GM19193 (cell line): Measurements from ENCODE around the gene CXCL11.

Experiments used
- POLR2A ChIP-seq: IDR thresholded peaks from 4 replicates; pipeline ENCODE4 v1.6.1; 2011; ENCODE audit not compliant: insufficient read depth, insufficient read length; ENCODE audit errors: extremely low read depth

The CXCL11 gene

DNA sequence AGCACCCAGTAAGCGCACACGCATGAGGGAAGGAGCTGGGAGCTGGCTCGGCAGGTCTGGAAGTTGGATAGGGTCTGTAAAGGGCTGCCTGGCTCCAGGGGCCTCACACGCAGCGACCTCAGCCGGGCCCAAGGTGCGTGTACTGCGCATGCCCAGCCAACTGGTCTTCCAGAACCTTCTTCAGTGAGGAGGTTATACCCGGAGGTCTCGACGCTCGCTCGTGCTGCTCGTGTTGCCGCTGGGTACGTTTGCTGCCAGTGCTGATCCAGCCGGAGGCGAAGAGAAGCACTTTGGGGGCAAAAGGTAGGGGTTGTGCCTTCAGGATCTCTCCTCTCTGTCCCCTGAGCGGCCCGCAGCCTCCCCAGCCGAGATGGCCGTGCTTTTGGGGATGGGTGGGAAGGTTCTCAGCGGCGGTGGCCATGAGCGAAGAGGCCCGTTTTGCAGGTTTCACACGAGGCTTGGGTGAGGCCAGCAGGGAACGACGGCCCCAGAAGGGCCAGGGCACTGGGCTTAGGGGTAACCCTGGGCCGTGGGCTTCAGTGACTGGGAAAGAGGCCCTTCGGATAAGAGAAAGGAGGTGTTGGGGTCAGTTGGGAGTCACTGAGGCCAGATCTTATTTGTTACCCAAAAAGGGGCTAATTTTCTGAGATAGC is 24.7 kb downstream of the CXCL11 start:
- TF ChIP-seq POLR2A = no peak

DNA sequence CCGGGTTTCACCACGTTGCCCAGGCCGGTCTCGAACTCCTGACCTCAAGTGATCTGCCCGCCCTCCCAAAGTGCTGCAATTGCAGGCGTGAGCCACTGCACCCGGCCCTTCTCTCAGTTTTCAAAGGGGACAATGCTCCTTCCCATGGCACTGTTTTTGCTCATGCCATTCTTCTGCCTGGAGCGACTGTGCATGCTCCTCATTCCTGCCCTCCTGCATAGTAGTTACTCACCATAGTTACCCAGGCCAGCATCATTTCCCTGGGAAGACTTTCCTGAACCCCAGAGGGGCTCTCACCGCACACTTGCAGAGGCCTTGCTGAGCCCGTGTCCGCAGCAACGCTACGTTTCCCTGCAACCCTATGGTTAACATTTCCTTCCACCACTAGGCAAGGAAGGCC is 25.3 kb downstream of the CXCL11 start:
- TF ChIP-seq POLR2A = no peak

DNA sequence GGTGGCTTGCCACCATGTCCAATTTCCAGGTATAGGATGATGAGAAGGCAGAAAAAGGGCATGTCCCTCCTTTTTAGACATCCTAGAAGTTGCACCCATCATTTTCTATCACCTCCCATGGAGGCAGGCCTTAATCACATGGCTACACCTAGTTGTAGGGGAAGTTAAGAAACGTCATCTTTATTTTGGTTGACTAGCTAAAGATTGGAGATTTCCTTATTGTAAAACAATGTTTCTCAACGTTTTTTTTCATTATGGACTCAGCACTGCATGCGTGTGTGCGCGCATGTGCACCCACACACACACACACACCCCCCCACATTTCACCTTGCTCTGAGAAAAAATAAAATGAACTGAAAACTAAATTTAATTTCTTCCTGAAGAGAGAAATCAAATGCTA is 26.6 kb downstream of the CXCL11 start:
- TF ChIP-seq POLR2A = no peak

DNA sequence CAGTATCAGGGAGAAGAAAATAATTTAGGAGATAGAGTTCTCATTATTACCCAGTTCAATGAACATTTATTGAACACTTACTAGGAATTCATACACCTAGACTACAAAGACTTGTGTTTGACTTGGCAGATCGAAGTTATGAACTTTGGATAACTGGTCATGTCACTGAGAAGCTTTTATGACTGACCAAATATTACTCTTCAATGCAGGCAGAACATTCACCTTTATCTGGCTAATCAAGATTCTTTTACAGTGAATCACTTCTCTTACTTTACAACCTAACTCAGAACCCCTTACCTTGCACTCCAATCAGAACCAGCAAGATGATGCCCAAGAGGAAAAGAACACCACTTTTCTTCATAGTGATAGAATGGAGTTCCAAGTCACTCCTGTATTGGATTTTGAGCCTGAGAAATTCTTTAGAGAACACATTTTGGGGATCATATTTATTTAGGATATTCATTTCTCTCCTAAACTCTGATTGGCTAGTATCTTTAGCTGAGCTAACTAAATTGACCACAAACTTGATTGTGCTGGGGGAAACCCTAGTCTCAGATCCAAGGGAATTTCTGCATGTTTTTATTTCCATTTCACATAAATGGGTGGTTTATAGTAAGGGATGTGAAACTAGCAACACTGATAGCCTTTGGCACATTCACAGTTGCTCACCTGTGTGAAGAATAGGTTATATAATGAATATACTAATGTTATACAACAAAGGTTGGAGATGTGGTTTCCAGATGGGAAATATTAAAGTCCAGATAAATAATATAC is 28.6 kb downstream of the CXCL11 start, which contains the start of gene CXCL9:
TSS of gene CXCL9 (minus strand) at position 421 of the 774 bp plus-strand sequence. CDS start at position 361, 60 bp downstream.
- no peak for TF ChIP-seq POLR2A

DNA sequence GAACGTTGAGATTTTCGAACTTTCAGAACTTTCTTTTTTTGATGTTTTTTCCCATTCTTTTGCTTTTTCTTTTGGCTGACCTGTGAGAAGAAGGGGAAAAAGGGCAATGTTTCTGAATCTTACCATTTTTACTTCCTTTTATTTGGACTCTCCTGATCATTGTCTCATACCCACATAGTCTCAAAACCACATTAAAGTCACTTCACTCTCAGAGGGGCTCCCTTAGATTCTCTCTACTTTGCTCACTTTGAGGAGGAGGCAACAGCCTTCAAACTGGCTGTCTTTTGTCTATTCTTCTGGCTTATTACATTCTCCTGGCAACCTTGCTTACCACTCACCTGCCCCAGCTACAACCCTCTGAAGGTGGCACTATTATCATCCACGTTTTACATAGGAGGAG is 32.2 kb downstream of the CXCL11 start:
- TF ChIP-seq POLR2A = no peak

DNA sequence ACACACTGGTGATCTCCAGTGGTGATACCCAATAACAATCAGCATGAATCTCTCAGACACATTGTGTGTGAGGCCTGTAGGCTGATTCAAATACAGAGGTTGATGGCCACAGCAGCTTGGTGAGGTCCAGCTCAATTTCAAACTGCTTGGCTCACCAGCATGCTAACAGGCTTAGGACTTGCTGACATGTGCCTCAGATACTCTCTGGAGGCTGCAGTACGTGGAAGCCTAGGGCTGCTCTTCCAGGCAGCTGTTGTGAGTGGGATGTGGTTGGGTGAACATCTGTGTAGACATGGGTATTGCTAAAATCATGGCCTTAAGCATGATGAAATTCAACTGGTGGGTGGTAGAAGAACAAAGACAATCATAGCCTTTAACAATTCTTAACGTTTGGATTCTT is 32.8 kb downstream of the CXCL11 start:
- no peak for TF ChIP-seq POLR2A

DNA sequence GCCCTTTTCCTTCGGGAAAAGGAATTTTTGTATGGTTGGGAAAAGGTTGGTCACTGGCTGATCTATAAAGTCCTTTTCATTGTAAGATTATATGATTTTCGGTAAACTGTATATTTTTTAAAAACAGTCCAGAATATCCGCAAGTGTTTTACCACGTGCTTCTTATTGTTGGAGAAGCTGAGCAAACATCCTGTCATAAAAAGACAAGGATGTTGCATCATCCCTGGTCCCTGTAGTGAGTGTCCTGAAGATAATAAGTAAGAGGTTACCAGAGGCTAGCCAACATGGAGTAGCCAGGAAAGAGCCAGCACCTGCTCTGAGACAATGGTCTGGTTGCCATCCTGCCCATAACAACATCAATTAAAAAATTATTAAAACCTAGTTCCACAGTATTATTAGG is 33.7 kb downstream of the CXCL11 start:
- no peak for TF ChIP-seq POLR2A

DNA sequence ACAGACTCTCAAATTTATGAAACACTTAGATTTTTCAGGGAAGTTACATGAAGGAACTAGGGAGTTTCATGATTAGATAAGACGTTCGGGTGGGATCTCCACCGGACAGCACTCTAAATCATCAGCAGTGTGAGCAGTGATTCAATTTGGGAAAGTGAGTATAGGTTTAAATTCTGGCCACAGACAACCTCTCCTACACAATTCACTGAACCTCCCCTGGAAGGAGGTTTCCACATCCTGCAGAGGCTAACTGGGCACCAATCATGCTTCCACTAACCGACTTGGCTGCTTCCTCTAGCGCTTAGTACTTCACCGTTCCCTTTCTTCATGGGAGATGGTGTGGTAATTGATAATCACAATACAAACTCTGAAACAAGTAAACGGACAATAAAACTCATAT is 34.2 kb downstream of the CXCL11 start:
- no peak for TF ChIP-seq POLR2A

DNA sequence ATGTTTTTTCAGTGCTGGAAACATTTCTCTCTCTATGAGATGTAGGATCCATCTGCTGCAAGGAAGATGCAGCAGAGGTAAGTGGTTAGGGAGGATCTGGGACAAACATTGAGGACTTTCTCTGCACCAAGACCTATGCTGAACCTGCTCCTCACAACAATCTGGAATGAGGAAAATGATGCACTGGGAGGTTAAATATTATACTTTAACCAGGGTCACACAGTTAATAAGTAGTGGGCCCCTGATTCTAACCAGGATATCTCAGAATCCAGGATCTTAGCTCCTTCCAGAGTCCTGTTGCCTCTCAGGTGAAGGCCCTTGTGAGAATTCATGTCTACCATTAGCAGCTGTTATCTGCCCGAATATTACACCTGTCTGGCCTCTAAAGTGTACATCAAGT is 35.6 kb downstream of the CXCL11 start:
- TF ChIP-seq POLR2A = no peak

DNA sequence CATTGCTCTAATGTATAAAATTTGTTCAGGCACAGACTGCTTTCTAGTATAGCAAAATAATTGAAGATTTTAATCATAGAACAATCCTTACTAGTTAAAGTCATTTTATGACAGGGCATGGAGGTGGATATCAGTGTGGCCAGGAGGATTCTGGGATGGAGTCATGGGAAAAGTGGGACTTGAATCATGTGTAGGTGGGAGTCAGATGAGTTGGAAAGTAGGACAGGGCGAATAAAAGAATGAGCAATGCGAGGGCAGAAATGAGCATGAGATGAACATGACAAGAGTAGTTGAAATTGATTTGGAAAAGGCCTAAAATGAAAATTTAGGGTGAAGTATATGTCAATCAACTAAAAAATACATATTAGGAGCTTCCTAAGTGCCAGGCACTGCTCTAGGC is 37.9 kb downstream of the CXCL11 start:
- TF ChIP-seq POLR2A = no peak

DNA sequence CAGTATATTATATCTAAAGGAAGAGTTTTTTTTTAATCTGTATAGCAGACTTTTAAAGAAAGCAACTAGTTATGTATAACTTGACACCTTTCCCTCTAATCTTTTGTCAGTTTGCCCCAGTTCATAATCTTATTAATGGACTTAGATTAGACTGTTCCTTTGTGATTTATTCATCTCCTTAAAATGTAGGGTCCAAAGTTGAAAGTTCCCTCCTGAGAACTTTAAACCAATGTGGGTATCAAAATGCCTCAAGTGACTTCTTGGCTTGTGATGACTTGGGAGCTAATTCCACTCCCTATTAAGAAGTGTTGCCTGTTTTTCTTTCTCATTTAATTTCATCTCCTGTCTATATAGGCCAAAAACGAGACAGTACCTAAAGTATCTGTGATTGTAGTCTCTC is 38.8 kb downstream of the CXCL11 start:
- no peak for TF ChIP-seq POLR2A

DNA sequence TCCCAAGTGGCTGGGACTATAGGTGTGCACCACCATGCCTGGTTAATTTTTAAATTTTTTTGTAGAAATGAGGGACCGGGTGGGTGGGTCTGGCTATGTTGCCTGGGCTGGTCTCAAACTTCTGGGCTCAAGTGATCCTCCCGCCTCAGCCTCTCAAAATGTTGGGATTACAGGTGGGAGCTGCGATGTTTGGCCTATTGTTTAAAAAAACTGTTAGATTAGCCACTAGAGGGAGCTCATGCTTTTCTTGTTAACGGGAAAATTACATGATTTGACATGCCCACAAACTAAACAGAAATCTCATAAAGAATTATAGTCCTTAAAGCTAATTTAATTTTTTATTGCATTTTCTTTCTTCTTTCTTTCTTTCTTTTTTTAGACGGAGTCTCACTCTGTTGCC is 40.1 kb downstream of the CXCL11 start:
- TF ChIP-seq POLR2A = no peak

DNA sequence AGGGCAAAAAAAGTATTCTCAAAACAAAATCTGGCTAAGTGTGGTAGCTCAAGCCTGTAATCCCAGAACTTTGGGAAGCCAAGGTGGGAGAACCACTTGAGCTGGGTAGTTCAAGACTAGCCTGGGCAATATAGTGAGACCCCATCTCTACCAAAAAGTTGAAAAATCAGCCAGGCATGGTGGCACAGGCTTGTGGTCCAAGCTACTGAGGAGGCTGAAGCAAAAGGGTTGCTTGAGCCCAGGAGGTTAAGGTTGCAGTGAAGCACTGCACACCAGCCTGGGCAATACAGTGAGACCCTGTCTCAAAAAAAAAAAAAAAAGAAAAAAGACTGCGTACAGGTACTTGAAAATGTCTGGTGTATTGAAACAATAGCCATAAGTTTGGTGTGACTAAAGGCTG is 43.4 kb downstream of the CXCL11 start:
- TF ChIP-seq POLR2A = no peak

DNA sequence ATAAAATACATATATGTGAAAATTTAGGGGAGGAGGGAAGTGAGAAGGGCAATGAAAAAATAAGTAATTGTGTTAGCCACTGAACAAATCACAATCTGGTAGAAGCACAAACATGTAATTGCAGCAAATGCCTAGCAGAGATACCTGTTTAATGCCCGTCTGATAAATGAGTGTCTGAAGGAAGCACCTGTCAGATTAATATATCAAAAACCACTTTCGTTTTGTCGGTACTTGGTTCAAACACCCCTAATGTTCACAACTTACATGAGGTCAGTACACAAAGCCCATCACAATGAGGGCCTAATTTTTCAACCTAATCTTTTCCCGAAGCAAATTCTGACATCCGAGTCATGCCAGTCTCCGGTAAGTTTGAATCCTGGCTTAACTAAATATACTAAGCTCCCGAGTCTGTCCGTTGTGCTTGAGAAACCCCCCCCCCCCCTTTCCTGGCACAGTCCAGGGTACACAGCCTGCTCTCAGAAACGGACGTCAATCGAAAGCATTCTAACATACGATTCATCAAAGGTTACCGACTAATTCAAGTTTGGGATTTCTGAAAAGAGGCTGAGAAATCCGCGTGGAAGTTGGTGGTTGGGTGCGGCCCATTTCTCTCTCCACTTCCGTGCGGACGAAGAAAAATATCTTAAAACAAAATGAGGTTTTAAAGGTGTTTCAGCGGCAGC is 45.9 kb downstream of the CXCL11 start:
- TF ChIP-seq POLR2A = no peak

DNA sequence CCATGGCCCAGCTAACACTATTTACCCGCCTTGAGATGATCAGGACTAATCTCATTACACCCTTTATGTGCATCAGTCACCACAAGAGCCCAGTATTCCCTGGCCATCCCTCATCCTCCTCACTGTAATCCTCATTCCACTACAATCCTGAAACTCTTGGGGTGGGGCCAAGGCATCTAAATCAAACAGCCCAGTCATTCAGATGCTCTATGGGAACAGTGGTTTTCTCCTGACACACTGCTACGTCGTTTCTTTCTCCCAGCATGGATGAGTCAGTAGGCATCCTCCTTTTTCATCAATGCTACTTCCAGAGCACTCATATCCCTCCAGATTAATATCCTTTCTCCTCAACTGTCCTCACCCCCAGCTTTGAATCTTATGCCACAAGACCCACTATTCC is 50.8 kb downstream of the CXCL11 start:
- no peak for TF ChIP-seq POLR2A
